Epidermal melanocyte (primary cell): ENCODE measurements around the gene FBXO7.

Source experiments
- DNase-seq: peaks from one replicate; pipeline ENCODE4 v3.0.0; 2011; ENCODE audit warnings: low spot score; ENCODE audit not compliant: insufficient read length

FBXO7 gene

GRCh38 chr22:32531931-32532819, 57.6 kb downstream of the FBXO7 start:
- no peak for DNase-seq

DNA sequence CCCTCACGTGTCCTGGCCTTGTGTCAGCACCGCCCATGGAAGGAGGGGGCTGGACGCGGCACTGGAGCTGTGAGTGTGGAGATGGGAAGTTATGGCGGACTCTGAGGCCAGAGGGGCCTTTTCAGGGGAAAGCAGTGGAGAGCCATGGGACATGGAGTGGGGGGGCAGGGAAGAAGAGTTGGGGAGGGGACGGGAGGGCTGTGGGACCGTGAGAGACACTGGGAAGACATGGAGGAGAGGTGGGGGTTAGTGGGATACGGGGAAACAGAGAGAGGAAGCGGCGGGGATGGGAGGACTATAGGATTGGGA, 58.2 kb downstream of the FBXO7 start:
- peak; percentile 89 for DNase-seq

GRCh38 chr22:32533265-32534111, 58.9 kb downstream of the FBXO7 start:
- DNase-seq = no peak

DNA sequence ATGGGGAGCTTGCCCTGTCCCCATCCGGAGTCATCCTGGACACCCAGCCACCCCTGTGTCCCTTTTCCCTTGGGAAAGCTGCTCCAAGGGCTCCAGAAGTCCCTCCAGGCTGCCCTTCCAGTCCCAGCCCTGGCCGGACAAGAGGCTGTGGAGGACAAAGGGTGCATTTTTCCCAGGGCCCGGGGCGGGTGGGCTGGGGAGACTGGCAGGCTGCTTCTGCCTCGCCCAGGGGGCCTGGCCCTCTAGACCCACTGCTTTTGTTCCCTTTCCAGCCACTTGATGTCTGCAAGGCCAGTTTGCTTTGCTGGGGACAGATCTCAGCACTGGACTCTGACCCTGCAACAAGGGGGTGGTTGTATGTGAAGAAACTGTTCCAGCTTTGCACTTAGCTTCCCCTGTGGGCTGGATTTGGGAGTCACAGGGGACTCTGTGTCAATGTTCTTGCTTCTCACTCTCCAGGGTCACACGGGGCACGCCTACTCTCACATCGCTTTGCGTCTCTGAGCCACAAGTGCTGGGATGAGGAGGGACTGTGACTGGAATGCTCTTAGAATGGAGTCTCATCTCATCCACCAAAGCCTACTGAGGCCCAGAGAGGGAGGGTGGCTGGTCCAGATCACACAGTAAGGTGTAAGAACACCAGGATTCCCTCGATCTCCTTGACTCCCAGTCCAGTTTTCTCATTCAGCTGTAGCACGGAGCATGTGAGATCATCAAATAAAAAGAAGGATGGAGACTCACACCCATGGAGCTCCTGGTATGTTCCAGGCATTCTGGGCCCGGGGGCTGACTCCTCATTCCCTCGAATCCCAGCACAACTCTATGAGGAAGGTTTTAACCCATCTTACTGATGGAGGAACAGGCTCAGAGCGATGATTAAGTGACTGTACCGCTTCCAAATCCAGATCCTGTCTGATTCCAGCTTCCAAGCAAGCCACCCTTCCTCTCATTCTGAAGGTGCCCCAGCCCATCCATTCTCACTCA, 59.9 kb downstream of the FBXO7 start:
- no peak for DNase-seq

DNA sequence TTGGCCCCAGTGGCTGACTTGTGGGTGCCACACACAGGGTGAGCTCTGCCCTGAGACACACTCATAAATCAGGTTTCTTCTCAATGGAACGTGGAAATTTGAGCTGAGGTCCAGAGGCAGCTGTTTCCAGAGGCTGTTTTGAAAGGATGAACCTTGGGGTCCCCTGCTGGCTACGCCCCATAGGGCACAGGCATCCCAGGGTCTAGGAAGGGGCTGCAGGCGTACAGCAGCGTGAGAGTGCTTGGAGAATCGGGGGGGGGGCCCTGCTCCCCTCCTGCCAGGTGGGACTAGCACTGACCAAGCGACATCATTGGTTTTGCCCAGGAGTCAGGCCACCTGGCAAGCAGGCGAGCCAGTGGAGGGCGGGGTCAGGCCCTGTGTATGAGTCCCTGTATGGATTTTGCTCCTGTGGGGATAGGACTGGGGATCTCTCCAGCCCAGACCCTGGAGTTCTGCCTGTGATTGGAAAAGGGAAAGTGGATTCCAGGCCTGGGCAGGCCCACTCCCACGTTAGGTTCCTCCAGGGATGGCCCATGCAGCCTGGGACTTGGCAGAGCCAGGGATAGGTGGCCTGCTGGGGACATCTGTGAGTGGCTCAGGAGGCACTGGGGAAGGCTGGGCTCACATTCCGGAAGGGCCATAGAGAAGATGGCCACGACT, 61.0 kb downstream of the FBXO7 start:
- no peak for DNase-seq

GRCh38 chr22:32536352-32536751, 61.7 kb downstream of the FBXO7 start:
- no peak for DNase-seq

- no peak for DNase-seq
These were observed 63.9 kb downstream of the FBXO7 start for GRCh38 chr22:32538521-32538920.

GRCh38 chr22:32539631-32540421, 65.2 kb downstream of the FBXO7 start:
- no peak for DNase-seq

- no peak for DNase-seq
These were observed 66.9 kb downstream of the FBXO7 start for GRCh38 chr22:32541481-32541880.

- no peak for DNase-seq
These were observed 67.6 kb downstream of the FBXO7 start for GRCh38 chr22:32542066-32542676.

- DNase-seq = no peak
These were observed 68.2 kb downstream of the FBXO7 start for GRCh38 chr22:32542677-32543357.

DNA sequence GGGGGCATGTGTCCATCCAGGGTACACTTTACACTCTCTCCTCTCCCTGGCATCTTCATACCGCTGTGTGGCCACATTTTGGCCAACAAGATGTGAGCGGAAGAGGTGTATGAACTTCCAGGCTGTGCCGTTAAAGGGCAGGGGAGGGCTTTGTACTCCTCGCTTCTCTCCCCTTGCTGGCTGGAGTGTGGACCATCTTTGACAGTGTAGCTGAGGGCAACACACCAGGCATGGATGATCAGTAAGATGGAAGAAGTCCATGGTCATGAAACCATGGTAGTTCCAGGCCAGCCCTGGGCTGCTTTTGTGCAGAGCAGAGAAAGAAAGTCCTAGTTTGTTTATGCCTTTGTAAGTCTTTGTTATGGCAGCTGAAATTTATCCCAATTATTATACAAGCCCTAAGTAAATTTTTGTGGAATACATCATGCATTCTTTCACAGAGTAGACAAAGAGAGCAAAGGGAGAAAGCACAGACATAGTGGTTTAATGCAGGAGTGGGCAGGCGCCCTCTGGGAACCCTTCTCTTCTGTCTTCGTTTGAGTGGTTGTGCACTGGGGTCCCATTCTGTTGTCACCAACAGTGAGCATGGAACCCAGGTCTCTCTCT, 70.4 kb downstream of the FBXO7 start:
- DNase-seq = peak; percentile 32

- DNase-seq = no peak
These were observed 71.2 kb downstream of the FBXO7 start for GRCh38 chr22:32545801-32546200.

DNA sequence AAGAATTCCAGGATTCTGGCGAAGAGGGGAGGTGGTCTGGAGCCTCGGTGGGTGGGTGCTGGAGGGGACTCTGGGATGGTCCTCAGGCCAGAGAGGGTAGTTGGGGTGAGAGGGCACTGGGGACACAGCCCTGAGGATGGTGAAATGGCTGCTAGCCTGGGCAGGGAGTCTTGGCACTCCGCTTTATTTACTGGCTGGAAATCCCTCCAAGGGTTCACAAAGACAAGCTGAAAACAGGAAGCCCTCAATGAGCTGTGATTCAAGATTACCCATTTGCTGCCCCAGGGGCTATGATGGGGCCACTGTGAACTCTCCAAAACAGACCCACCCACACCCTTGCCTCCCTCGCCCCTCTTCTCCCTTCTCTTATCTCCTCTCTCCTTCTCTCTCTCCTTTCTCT, 71.9 kb downstream of the FBXO7 start:
- DNase-seq = no peak

GRCh38 chr22:32546935-32547334, 72.3 kb downstream of the FBXO7 start:
- DNase-seq = no peak

DNA sequence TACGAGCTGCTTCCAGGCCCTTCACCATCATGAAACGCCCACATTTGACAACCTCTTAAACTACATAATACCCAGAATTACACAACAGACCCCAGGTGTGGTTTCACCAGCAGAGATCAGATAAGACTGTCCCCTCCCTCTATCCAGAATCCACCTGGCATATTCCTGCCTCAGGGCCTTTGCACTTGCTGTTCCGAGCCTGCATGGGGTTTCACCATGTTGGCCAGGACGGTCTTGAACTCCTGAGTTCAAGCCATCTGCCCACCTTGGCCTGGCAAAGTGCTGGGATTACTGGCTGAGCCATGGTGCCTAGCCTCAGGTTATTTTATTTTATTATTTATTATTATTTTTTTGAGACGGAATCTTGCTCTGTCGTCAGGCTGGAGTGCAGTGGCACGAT, 73.4 kb downstream of the FBXO7 start:
- DNase-seq = no peak
